ENCODE results near the gene GATC.

- TF ChIP-seq POLR2A (IDR thresholded peaks at IDR 0.05) (no peak), CTCF (IDR thresholded peaks at IDR 0.05) (no peak)
These were observed 27.8 kb downstream of the GATC start for GRCh38 chr12:120473807-120474615.
